ENCODE data around the gene TASOR2. TPM values are rescaled to one million over a fixed set of nuclear protein-coding genes. Genes with fewer than 3 reads are reported as not detected.

The TASOR2 gene
- total and polyA plus RNA-seq, 12 donors = 7.0 to 45.6 (median 32.2) TPM

- 98% methylated on average over 17 of the region's 17 CpGs for WGBS, 2 donors
- intact Hi-C loops (cut with DNase I) = loop anchor here in 2 of 10 donors (10.0 kb wide), 1 partner anchor 236 kb away; no protein-coding TSS in a partner anchor
- Histone ChIP-seq H3K27ac (no peak overlapping the region), H3K4me3 (no peak overlapping the region), H3K36me3 (peaks cover 0 to 54% (median 26%) of the 10 kb centered on the region in 9 donors), H3K4me1 (peaks cover 0 to 19% (median 8%) of the 10 kb centered on the region in 9 donors), H3K27me3 (no peaks in the 10 kb centered on the region), H3K9me3 (no peaks in the 10 kb centered on the region)
- DNase-seq = no peak
- ATAC-seq = no peak
- TF ChIP-seq CTCF (IDR thresholded peaks at IDR 0.05) = no peak
These were observed 45.6 kb upstream of the TASOR2 start for GRCh38 chr10:5639066-5639465.

DNA sequence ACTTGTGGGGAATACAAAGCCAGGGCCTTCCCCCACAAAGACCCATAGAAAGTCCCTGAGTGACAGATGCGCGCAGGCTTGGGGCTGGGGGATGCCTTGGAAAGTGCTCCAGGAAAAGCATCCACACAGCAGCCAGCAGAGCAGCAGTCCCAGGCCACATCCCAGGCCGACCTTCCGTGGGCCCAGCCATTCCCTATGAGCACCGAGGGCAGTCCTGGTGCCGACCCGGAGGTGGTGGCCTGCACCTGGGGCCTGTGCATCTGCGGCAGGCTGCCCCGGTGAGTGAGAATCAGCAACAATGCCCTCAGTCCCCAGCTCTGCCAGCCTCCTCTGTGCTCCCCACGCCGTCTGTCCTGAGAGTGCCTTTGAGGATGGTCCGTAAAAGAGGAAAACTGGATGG lies 44.6 kb upstream of the TASOR2 start:
- intact Hi-C loops (cut with DNase I) = no loop called here
- no peak overlapping the region for H3K4me3 ChIP-seq
- ATAC-seq = no peak
- no peaks in the 10 kb centered on the region for H3K27me3 ChIP-seq
- peaks cover 0 to 61% (median 26%) of the 10 kb centered on the region in 9 donors for H3K36me3 ChIP-seq
- TF ChIP-seq CTCF (IDR thresholded peaks at IDR 0.05) = no peak
- no peak overlapping the region for H3K27ac ChIP-seq
- H3K4me1 ChIP-seq = peaks cover 6 to 28% (median 17%) of the 10 kb centered on the region in 9 donors
- no peaks in the 10 kb centered on the region for H3K9me3 ChIP-seq
- 86 to 94% methylated on average over 12 of the region's 12 CpGs for WGBS, 2 donors
- no peak for DNase-seq

DNA sequence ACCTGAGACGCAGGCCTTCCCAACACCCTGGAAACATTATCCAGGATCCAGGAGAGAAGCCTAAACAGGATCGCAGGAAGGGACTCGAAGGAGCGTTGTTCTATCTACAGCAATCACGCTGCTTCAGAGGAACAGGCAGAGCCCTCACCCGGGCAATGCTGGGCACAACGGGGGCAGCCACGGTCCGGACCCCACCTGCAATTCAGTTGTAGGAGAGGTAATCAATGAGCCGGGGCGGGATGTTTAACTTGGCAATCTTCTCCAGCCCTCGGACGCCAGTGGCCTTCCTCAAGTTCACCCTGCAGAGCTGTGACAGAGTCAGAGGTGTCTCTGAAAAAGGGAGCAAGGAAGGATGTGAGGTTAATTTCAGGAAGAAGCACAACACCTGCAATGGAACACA lies 44.1 kb upstream of the TASOR2 start:
- H3K4me3 ChIP-seq = no peak overlapping the region
- TF ChIP-seq CTCF (IDR thresholded peaks at IDR 0.05) = no peak
- intact Hi-C loops (cut with DNase I) = no loop called here
- 68 to 81% methylated on average over 13 of the region's 13 CpGs for WGBS, 2 donors
- H3K27ac ChIP-seq = no peak overlapping the region
- H3K4me1 ChIP-seq = peaks cover 8 to 32% (median 22%) of the 10 kb centered on the region in 9 donors
- DNase-seq (no peak), ATAC-seq (peak in 1 of 8 donors; percentile 7)
- H3K27me3 ChIP-seq = no peaks in the 10 kb centered on the region
- H3K9me3 ChIP-seq = no peaks in the 10 kb centered on the region
- H3K36me3 ChIP-seq = peaks cover 0 to 61% (median 26%) of the 10 kb centered on the region in 9 donors

- intact Hi-C loops (cut with DNase I) = no loop called here
- H3K36me3 ChIP-seq = peaks cover 0 to 61% (median 26%) of the 10 kb centered on the region in 9 donors
These were observed 43.1 kb upstream of the TASOR2 start for GRCh38 chr10:5641501-5641900.

More at GRCh38 chr10:5641501-5641900, 43.1 kb upstream of the TASOR2 start:
- Histone ChIP-seq H3K4me1 (peaks cover 15 to 42% (median 32%) of the 10 kb centered on the region in 9 donors), H3K4me3 (no peak overlapping the region), H3K9me3 (no peaks in the 10 kb centered on the region), H3K27ac (no peak overlapping the region), H3K27me3 (no peaks in the 10 kb centered on the region)
- DNase-seq (no peak), ATAC-seq (no peak)
- 90 to 97% methylated on average over 25 of the region's 25 CpGs for WGBS, 2 donors
- no peak for TF ChIP-seq CTCF (IDR thresholded peaks at IDR 0.05)

All from heart right ventricle (tissue), 16 donors.